Left lung (tissue), 10 donors: ENCODE measurements around the gene PHF20. TPM values are rescaled to one million over a fixed set of nuclear protein-coding genes. Genes with fewer than 3 reads are reported as not detected.

Experiments
- ATAC-seq: fragments of 200-7000 bp; cut with Tn5 transposase; one replicate; pipeline ENCODE4 v1.9.1; 2020; ENCODE audit warnings: moderate library complexity
- DNase-seq, 4 donors: peaks; one replicate each; pipeline ENCODE4 v3.0.0-alpha.2; 2013 to 2020
- H3K27ac ChIP-seq, 2 donors: fragments of 200-600 bp; sonication (generic) in 1 of 2; one replicate each; pipeline versions ENCODE4 v1.5.0 to v1.8.0; 2020 to 2021
- H3K27me3 ChIP-seq, 2 donors: fragments of 200-600 bp; sonication (generic) in 1 of 2; one replicate each; pipeline versions ENCODE4 v1.5.0 to v1.8.0; 2020 to 2021
- H3K36me3 ChIP-seq, 2 donors: fragments of 200-600 bp; sonication (generic) in 1 of 2; one replicate each; pipeline versions ENCODE4 v1.5.0 to v1.8.0; 2020 to 2021
- H3K4me1 ChIP-seq, 2 donors: fragments of 200-600 bp; one replicate each; pipeline ENCODE4 v1.8.0; 2021
- H3K4me3 ChIP-seq, 2 donors: fragments of 200-600 bp; sonication (generic) in 1 of 2; one replicate each; pipeline versions ENCODE4 v1.5.0 to v1.8.0; 2020 to 2021; ENCODE audit warnings: mild to moderate bottlenecking in 1 of 2
- H3K9me3 ChIP-seq, 2 donors: fragments of 200-600 bp; sonication (generic) in 1 of 2; one replicate each; pipeline versions ENCODE4 v1.5.0 to v1.8.0; 2020 to 2021
- intact Hi-C, 2 donors: fragments of 100-400 bp; cut with DNase I; formaldehyde crosslinking; loops; one replicate each; pipeline versions ENCODE4 v1.11.2 to v1.14.2; 2022
- polyA plus RNA-seq, 6 donors: library from polyadenylated mRNA; unstranded; fragments of 120-200 nt; gene quantifications; one replicate each; pipeline ENCODE4 v1.2.1, GENCODE V29; 2013; ENCODE audit not compliant: insufficient read length in 6 of 6
- total RNA-seq, 2 donors: library from RNA; stranded (reverse); fragmentation: NEBNext Ultra II Directional; extraction: Animal tissue kit (Norgen Biotek cat#: 25700); gene quantifications; one replicate each; pipeline ENCODE4 v1.2.1, GENCODE V29; 2021
- TF ChIP-seq, protein P1 (sequence below), 2 donors: fragments of 200-600 bp; sonication (generic) in 1 of 2; IDR thresholded peaks; one replicate each; pipeline versions ENCODE4 v1.5.0 to v1.8.0; 2021; ENCODE audit warnings: antibody characterized with exemption in 2 of 2
- donor health status: DM: no; HTN: yes; CAD: no.
- donor health status: DM: no; HTN: no; CAD: no.

The PHF20 gene
- total and polyA plus RNA-seq, 8 donors, result 31.1 to 43.4 (median 39.6) TPM

DNA sequence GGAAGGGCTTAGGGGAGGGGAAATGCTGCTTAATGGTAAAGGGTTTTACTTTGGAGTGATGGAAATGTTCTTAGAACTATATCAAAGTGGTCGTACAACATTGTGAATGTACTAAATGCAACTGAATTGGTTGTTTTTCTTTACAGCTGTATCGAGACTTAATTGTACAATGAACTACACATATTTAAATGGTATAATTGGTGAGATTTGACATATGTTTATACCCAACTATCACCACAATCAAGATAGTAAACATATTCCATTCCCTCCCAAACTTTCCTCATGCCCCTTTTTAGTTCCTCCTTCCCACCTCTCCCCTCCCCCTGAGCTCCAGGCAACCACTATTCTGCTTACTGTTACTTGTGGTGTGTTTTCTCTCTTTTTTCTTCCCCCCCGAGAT is 138.4 kb downstream of the PHF20 start:
- Histone ChIP-seq H3K36me3 (peaks cover 0 to 77% of the 10 kb centered on the region in 2 donors), H3K27me3 (no peaks in the 10 kb centered on the region), H3K4me3 (no peak overlapping the region), H3K4me1 (no peaks in the 10 kb centered on the region), H3K27ac (no peak overlapping the region), H3K9me3 (no peaks in the 10 kb centered on the region)
- TF ChIP-seq, protein P1, sequence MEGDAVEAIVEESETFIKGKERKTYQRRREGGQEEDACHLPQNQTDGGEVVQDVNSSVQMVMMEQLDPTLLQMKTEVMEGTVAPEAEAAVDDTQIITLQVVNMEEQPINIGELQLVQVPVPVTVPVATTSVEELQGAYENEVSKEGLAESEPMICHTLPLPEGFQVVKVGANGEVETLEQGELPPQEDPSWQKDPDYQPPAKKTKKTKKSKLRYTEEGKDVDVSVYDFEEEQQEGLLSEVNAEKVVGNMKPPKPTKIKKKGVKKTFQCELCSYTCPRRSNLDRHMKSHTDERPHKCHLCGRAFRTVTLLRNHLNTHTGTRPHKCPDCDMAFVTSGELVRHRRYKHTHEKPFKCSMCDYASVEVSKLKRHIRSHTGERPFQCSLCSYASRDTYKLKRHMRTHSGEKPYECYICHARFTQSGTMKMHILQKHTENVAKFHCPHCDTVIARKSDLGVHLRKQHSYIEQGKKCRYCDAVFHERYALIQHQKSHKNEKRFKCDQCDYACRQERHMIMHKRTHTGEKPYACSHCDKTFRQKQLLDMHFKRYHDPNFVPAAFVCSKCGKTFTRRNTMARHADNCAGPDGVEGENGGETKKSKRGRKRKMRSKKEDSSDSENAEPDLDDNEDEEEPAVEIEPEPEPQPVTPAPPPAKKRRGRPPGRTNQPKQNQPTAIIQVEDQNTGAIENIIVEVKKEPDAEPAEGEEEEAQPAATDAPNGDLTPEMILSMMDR (IDR thresholded peaks at IDR 0.05), result no peak
- intact Hi-C loops, result no loop called here
- DNase-seq, result no peak
- ATAC-seq, result no peak

DNA sequence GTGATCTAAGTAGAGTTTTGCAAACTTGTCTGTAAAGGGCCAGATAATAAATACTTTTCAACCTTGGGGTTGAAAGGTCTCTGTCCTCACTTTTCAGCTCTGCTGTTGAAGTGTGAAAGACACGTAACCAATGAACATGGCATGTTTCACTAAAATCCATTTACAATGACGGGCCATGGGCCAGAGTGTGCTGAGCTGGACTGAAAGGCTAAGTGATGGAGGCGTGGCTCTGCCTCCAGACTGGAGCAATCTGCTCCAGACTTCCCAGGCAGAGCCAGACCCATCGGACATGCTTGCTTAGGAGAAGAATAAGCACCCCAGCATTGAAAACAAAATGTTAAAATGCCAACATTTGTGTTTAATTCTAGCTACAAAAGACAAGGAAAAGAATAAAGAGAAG is 141.1 kb downstream of the PHF20 start:
- H3K9me3 ChIP-seq, result no peaks in the 10 kb centered on the region
- ATAC-seq (no peak), DNase-seq (peak in 1 of 4 donors; percentile 4)
- intact Hi-C loops, result no loop called here
- peaks cover 0 to 82% of the 10 kb centered on the region in 2 donors for H3K36me3 ChIP-seq
- no peaks in the 10 kb centered on the region for H3K27me3 ChIP-seq
- H3K4me3 ChIP-seq, result no peak overlapping the region
- H3K27ac ChIP-seq, result no peak overlapping the region
- H3K4me1 ChIP-seq, result no peaks in the 10 kb centered on the region
- TF ChIP-seq, protein P1 (IDR thresholded peaks at IDR 0.05), result no peak

GRCh38 chr20:35917077-35917476 is 145.3 kb downstream of the PHF20 start:
- peaks cover 0 to 95% of the 10 kb centered on the region in 2 donors for H3K36me3 ChIP-seq
- H3K4me3 ChIP-seq, result no peak overlapping the region
- no peaks in the 10 kb centered on the region for H3K4me1 ChIP-seq
- ATAC-seq, result no peak
- H3K27ac ChIP-seq, result no peak overlapping the region
- TF ChIP-seq, protein P1 (IDR thresholded peaks at IDR 0.05), result no peak
- no peaks in the 10 kb centered on the region for H3K9me3 ChIP-seq
- no peak for DNase-seq
- intact Hi-C loops, result no loop called here
- H3K27me3 ChIP-seq, result no peaks in the 10 kb centered on the region

DNA sequence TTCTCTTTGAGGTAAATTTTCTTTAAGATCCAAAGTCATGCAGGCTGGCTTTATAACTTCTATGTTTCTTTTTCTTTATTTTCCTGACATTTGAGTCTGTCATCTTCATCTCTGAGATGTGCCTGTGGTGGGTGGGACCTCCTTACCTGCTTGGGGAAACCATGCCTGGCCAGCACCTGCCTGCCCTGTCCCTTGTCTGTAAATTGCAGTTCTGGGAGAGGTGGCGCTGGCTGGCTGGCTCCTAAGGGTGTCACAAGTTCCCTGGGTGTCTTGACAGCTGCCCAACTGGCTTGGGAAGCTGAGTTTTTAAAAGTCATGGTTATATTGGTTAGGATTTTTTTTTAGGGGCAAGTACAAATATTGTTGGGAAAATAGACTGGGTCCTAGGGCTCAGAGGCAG is 146.2 kb downstream of the PHF20 start:
- Histone ChIP-seq H3K27ac (no peak overlapping the region), H3K36me3 (peaks cover 0 to 87% of the 10 kb centered on the region in 2 donors), H3K9me3 (no peaks in the 10 kb centered on the region), H3K4me3 (no peak overlapping the region), H3K4me1 (no peaks in the 10 kb centered on the region), H3K27me3 (no peaks in the 10 kb centered on the region)
- TF ChIP-seq, protein P1 (IDR thresholded peaks at IDR 0.05), result no peak
- intact Hi-C loops, result no loop called here
- no peak for ATAC-seq
- no peak for DNase-seq

DNA sequence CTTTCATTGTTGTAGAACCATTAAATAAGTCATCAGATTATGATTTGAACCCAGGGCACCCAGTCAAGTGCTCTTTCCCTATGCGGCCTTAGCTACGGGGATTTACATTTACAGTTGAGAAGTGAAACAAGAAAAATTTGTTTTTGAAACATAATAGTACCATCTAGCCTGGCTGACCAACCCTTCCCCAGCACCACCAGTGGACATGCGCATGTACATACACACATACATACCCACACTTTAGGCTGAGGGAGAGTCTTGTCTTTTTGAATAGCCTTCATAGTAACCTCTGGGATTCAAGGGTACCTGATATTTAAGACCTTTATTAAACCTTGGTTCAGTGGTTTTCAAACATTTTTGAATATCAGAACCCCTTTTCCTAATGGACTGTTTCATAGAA is 148.7 kb downstream of the PHF20 start:
- ATAC-seq, result no peak
- Histone ChIP-seq H3K4me1 (no peaks in the 10 kb centered on the region), H3K27ac (no peak overlapping the region), H3K4me3 (no peak overlapping the region), H3K9me3 (no peaks in the 10 kb centered on the region), H3K27me3 (no peaks in the 10 kb centered on the region), H3K36me3 (peaks cover 0 to 73% of the 10 kb centered on the region in 2 donors)
- TF ChIP-seq, protein P1 (IDR thresholded peaks at IDR 0.05), result no peak
- no peak for DNase-seq
- intact Hi-C loops, result no loop called here
